AG04449 (cell line): ENCODE measurements around the gene STYXL2.

Experiments used
- CTCF ChIA-PET: fragments of 350-600 bp; formaldehyde crosslinking; extraction: SDS; loops from one replicate; lab custom pipeline; 2021; ENCODE audit warnings: antibody characterized with exemption; lab: Yijun Ruan, JAX
- POLR2A ChIA-PET: fragments of 400-600, 350-600 bp; formaldehyde crosslinking; extraction: SDS; loops from one replicate; lab custom pipeline; 2020; ENCODE audit warnings: antibody characterized with exemption, inconsistent platforms; lab: Yijun Ruan, JAX
- DNase-seq: peaks from one replicate; pipeline ENCODE4 v3.0.0-alpha.2; 2010; ENCODE audit warnings: low read depth, low spot score
- H3K4me3 ChIP-seq: 2 replicates; pipeline ENCODE4 v1.5.1; 2011; ENCODE audit warnings: low read depth, mild to moderate bottlenecking, control low read depth, low read length
- CTCF ChIP-seq: IDR thresholded peaks from one replicate; pipeline ENCODE4 v1.5.1; 2011; ENCODE audit warnings: mild to moderate bottlenecking, moderate library complexity, low read length, control low read depth, inconsistent platforms; ENCODE audit not compliant: insufficient read depth; ENCODE audit errors: missing control alignments

Gene STYXL2

DNA sequence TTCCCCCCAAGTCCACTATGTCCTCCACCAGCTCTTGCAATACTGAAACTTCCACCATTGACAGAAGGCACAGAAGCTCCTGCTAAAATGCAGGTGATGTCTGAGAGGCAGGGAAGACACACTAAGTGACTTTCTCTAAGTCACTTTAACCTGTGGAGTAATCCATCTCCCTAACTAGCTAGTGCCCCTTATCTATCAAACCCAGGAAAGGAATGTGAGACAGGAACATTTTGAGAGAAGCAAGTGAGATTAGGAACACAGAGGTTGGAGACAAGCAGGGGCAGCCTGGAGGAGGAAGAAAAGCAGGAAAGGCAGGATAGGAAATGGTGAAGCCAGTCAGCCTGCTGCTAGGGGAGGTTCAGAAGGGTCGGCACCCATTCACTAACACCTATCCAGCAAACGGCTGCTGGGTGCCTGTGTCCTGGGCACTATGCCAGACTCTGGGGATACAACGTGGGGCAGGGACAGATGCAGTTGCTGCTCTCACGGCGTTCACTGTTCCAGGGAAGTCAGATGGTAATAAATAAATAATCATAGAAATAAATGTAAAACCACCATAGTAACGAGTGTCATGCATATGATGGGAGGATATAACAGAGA, 10.7 kb upstream of the STYXL2 start:
- DNase-seq = no peak
- H3K4me3 ChIP-seq = no peak overlapping the region
- CTCF ChIA-PET = no interaction called here
- POLR2A ChIA-PET = no interaction called here
- no peak for TF ChIP-seq CTCF

GRCh38 chr1:167083871-167084270, 10.0 kb upstream of the STYXL2 start:
- no peak for TF ChIP-seq CTCF
- ChIA-PET POLR2A (no interaction called here), CTCF (interaction anchor here (1.1 kb wide), 1 partner anchor 357 kb away, joined by 3 read pairs; no protein-coding TSS in a partner anchor)
- no peak overlapping the region for H3K4me3 ChIP-seq
- no peak for DNase-seq

- TF ChIP-seq CTCF = no peak
- no peak for DNase-seq
- POLR2A ChIA-PET = no interaction called here
- no peak overlapping the region for H3K4me3 ChIP-seq
- CTCF ChIA-PET = interaction anchor here (1.1 kb wide), 2 partner anchors 175 to 356 kb away, joined by 3 read pairs; no protein-coding TSS in a partner anchor
Measured at GRCh38 chr1:167084757-167085156, 9.1 kb upstream of the STYXL2 start.

DNA sequence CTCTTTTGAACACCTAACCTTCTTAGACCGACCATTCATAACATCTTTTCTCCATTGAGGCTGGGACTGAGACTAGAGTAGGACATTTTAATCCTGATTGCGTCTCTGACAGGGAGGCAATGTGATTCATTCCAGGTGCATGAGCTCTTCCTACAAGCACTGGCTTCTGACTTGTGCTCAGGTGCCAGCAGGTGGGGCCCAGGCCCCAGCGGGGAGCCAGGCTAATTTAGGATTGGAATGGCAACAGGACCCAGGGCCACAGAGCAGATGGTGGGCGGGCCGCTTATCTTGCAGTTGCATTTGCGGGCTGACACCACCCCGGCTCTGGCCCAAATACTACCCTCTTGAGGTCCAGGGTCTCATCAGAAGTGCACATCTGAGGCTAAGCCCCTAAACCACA, 7.8 kb upstream of the STYXL2 start:
- DNase-seq = no peak
- CTCF ChIA-PET = no interaction called here
- no peak overlapping the region for H3K4me3 ChIP-seq
- TF ChIP-seq CTCF = no peak
- POLR2A ChIA-PET = no interaction called here

- TF ChIP-seq CTCF = no peak
- ChIA-PET POLR2A (no interaction called here), CTCF (no interaction called here)
- DNase-seq = no peak
- no peak overlapping the region for H3K4me3 ChIP-seq
Measured at GRCh38 chr1:167086768-167087167, 7.1 kb upstream of the STYXL2 start.

- CTCF ChIA-PET = interaction anchor here (0.7 to 0.9 kb wide), 2 partner anchors 30 to 444 kb away, joined by 3 read pairs; no protein-coding TSS in a partner anchor
- no peak overlapping the region for H3K4me3 ChIP-seq
Measured at GRCh38 chr1:167088746-167089417, 5.0 kb upstream of the STYXL2 start.

More at GRCh38 chr1:167088746-167089417, 5.0 kb upstream of the STYXL2 start:
- TF ChIP-seq CTCF = no peak
- POLR2A ChIA-PET = no interaction called here
- DNase-seq = no peak
